Stimulated activated CD4-positive, alpha-beta T cell treated with anti-CD3 and anti-CD28 coated beads, Interleukin-12 subunit alpha, Interleukin-12 subunit beta, amount 100 ng/mL, for 4 hours (primary cell): ENCODE data around the gene MEGF10.
A peak's percentile ranks its signal among the peaks of the same experiment; 100 is the strongest.
"Not testable (repeated sequence)": the region's sequence is repeated elsewhere in the genome, so short reads cannot be mapped to it uniquely, and the experiment has no call there.

ENCODE experiments used
- DNase-seq: peaks from one replicate; pipeline ENCODE4 v3.0.0-alpha.2; 2020

MEGF10 gene

DNA sequence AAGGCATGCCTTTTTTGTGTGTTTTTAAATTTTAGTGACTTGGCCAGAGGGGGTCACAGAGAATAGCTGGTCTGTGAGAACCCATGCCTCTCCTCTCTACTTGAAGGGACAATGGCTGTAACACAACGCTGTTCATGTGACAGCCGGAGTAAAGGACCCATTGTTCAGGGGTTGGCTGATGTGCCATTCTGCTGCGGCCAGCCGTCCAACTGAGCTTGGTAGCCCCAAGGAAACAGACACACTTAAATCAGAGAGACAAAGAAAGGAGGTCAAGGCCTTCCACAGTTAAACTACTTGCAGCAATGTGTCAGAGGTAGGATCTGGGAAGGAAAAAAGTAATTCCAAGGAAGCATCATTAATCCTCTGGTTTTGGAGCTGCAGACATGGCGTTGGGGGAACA lies 8.1 kb downstream of the MEGF10 start:
- no peak for DNase-seq

DNA sequence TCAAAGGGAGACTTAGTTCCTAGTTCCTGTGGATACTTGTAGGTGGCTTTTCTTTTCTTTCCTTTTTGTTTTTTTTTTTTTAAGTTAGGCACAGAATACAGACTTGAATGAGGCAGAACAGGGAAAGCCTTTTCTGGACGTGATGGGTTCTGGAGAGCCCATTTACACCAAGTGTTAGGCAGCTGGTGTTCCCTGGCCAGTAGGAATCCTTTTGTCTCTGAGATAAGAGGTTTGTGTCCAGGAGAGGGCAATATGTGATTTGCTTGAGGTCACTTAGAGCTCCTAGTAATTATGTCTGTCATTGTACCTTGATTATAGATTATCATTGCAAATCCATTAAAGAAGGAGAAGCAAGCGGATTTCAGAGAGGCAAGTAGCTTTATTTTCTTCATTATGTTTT lies 9.1 kb downstream of the MEGF10 start:
- DNase-seq, result no peak

DNA sequence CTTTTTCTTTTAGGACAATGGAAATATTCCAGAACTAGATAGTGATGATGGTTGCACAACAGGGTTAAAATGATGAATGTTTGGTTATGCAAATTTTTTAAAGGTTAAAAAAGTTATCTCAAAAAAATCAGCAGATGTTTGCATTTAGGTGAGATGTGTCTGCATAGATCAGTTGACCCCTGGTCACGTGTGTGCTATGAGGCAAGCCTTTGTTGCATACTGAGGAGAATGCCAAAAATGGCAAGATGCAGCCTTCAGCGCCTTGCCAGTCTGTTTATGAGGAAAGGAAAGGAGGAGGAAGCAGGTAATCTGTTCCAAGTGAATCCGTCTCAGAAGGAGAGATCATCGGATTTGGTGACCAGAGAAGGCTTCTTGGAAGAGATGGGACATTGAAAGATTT lies 11.9 kb downstream of the MEGF10 start:
- no peak for DNase-seq

DNA sequence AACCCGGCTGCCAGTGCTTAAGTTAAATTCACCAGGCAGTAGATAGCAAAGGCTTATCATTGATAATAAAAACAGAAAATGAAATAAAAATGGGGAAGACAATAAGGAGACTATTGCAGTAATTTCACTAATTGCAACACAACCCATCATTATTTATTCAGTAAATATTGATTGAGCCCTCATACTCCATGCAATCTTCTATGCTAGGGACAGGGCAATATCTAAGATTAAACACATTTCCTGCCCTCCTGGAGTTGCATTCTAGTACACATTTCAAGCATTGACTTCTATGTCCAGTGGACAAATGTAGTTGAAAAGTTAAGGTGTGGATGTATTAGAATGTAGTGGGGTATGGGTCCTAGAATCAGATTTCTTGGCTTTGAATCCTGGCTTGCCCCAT lies 12.8 kb downstream of the MEGF10 start:
- DNase-seq, result no peak

DNA sequence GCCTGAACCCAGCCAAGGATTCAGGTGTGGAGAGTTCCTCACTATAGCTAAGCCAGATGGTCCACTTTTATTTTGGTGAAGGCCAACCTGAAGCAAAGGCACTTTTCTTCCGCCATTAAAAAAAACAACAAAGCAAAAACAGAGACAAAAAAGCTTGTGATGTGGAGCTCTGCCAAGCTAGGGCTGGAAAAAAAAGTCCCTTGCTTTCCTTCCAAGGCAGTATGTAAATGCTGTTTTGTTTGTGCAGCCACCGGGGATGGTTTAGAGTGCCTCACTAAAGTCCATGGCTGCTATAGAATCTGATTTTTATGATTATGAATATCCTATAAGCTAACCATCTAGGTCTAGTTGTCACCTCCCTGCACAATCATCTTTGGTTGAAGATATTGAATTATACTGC lies 14.9 kb downstream of the MEGF10 start:
- no peak for DNase-seq

DNA sequence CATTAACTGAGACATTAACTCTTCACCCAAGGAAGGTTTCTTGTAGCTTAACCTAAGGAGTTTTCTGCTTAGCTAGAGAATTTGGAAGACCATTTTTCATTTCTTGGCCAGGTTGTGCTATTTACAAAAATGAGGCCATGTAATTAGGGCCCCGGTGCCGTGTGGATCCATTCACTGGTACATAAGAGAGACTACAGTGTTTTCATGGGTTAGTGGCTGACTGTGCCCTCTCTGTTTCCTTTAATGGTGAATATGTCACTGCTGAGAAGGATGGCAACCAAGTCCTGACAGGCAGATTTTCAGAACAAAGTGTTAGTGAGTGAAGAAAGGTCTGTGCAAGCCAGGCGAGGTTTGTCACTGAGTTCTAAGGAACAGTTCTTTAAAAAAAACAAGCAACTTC lies 15.4 kb downstream of the MEGF10 start:
- no peak for DNase-seq

DNA sequence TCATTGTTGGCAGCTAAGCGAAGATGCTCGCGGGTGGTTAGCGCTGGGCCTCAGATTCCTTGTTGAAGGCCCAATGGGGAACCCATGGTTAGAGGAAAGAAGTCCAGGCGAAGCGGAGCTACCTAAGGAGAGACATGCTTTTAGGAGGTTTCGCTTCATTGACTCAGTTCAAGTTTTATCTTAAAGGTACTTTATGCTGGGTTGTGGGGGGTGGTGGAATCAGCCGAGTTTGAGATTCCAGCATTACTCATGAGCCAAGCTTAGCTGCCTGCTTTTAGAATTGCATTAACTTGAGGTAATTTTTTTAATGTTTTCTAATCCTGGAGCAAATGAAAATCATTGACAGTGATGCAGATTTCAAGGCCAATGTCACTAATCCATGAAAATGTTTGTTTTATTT lies 16.1 kb downstream of the MEGF10 start:
- DNase-seq, result no peak

DNA sequence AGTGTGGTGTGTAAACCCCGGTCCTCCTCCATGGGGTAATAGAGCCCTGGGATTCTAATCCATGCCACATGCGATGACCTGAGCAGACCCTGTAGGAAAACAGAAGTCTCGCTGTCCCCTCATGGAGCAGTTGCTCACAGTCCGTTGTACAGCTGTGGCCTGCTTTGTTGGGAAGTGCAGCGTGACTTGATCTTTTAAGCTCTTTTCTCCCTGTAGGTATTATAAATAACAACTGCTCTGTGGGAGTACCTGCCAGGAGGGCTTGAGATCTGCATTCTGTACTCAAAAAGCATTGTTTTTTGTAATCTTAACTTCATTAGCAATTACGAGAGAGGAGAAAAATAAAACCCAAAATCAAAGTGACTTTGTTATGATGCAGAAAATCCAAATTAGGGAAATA lies 17.3 kb downstream of the MEGF10 start:
- no peak for DNase-seq

DNA sequence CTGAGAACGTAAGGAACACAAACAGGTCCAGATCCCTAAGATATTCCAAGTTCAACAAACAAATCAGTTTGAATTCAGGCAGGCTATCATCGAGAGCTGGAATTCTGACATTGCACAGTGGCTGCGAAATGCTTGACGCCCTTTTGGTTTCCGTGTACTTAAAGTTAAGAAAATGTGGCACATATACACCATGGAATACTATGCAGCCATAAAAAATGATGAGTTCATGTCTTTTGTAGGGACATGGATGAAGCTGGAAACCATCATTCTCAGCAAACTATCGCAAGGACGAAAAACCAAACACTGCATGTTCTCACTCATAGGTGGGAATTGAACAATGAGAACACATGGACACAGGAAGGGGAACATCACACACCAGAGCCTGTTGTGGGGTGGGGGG lies 17.7 kb downstream of the MEGF10 start:
- DNase-seq, result not testable (repeated sequence)

DNA sequence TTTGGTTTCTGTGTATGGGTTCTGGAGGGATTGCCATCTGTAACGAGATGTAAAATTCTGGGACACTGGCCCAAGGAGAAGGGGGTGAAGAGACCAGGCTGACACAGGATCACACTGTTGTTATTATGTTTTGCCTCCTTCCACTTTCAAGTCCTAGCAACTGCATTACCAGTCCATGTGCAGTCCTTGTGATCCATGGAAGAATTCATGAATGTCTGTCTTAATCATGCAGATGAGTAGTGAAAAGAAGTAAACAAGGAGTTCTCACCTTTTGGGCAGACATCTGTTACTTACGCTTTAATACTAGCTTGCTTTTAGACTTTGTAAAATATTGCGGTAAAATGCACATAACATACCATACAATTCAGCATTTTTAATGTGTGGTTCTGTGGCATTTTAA lies 18.3 kb downstream of the MEGF10 start:
- DNase-seq, result no peak

DNA sequence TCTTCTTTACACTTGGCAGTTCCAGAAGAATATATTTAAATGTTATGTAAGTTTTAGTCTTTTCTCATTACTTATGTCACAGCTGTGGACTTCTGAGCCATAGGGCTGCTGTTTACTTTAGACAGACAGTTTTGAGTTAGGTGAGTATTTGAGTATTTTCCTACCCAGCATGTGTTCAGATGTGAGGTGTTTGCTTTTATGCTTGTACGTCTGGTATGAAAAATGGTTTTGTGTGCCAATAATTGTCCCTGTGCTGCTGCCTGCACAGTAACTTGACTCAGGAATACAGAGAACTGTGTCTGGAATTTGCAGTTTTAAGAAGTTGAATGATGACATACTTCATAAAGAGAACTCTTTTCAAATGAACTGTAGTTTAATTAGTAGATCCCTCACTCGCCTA lies 20.8 kb downstream of the MEGF10 start:
- DNase-seq, result no peak

DNA sequence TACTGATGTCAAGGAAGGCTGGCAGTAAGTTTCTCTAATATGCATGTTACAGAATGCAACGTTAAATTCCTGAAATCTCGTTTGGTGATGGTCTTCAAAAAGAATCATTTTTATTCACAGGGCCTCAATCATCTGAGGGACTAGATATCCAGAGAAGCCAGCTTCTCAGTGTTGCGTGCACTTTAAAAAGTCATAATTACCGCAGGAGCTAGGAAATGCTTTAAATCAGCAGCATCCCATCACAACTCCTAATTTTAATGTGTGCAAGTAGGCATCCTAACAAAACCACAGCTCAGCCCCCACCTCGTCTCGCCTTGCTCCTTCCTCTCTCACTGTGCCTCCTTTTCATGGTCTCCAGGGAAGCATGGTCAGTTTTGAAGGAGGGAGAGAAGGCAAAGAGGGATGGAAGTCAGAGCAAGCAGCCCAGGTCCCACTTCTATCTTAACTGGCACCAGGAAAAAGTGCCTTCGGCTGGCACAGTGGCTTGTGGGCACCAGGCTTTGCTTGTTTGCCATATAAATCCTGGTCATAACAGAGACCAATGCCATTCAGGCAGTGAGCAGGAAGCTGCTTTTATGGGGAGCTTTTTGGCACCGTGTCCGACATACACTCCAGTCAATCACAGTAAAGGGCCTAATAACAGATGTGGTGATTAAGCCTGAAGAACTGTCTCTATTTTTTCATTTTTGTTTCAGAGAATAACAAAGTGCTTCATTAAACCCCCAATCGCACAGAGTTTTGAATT lies 21.4 kb downstream of the MEGF10 start:
- no peak for DNase-seq

DNA sequence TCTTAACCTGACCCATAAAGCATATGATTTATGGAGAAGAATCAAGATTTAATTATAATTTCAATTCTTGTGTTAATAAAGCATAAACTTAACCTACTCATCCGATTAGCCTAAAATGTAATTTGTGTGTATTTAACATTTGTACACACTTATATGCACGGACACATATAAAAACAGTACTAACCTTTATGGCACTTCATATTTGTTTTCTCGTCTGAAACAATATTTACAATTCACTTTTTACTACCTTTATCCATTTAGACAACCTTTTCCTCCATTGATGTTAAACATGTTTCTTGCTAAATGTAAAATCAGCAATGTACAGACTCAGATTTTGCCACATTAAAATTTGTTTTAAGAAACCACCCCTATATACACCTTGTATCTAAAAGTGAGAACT lies 22.8 kb downstream of the MEGF10 start:
- no peak for DNase-seq

DNA sequence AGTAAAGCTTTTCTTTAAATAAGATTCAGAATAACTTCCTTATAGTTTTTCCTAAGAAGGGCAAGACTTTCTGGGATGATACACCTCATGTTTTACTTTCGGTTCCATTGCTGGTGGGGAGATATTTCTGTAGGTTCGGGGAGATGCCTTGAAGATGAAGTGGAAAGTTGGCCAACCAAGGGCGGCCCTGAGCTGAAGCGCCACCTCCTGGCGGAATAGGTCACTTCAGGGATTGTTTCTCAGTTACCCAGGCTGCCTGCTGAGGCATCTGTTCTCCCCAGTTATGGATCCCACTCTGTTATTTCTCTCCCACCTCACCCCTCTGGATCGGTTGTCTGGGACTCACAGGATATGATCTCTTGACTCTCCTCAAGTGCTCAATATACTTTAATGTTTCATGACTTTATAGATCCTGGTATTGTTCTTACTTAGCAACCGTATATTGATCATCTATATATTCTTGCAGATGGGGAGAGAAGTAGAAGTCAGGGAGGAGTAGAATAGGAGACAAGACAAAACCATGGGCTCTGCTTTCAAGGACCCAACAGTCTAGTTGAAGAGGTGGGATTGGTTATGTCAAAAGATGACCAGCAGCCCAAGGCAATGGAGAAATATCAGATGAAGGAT lies 23.4 kb downstream of the MEGF10 start:
- peak; percentile 69 for DNase-seq

DNA sequence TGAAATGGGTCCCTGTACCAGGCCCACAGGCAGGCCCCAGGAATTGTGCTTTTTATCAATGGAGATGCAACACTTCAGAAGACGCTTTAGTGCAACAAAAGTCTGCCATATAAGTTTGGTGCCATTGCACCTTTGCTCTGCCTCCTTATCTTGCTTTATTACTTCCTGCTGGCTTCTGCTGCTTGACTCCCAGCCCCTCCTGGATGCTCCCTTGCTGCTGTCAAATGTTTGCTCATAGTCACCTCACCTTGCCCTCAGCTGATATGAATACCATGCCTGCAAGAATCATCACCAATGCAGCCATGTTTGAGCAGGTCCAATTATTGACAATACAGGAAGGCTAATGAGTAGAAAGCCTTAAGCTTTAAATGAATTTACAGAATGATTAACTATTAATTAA lies 25.4 kb downstream of the MEGF10 start:
- DNase-seq, result no peak

DNA sequence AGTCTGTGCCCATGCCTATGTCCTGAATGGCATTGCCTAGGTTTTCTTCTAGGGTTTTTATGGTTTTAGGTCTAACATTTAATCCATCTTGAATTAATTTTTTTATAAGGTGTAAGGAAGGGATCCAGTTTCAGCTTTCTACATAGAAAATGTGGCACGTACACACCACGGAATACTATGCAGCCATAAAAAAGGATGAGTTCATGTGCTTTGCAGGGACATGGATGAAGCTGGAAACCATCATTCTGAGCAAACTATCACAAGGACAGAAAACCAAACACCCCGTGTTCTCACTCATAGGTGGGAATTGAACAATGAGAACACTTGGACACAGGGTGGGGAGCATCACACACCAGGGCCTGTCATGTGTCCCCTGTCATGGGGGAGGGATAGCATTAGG lies 26.8 kb downstream of the MEGF10 start:
- not testable (repeated sequence) for DNase-seq

DNA sequence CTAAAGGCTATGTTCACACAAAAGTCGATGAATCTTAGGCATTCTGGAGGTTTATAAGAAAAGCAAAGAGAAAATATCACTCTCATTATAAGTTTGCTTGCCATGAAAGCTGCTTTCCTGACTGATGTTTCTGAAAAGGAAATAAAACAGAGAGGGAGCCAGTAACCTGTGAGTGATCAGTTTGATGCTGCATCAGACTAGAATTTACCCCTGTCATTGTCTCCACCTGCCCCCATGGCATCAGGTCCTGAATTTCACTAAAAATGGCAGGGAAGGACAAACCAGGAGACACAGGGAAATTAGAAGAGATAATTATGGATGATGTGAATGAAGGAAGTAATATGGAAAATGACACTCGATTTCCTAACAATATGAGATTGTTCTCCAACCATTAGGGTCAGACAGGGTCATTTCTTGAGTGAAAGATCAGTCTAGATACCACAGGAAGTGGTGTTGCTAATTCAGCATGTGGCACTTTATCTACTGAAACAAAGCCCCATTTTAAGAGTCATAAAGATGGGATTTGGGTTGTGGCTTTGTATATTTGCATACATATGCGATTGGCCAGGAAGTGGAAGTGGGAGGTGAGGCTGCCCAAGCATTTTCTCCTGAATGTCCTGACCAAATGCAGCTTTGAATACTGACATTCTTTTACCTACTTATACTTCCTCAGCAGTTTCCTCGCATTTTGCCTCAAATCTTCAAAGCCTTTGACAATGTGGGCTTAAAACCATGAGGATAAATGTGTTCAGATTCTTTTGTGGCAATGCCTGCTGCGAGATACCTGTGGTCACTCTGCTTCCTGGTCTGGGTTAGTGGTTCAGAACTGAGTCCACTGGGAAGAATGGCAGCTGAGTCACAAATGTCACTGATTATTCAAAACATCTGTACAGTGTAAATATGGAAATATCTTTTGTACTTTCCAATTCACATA lies 29.7 kb downstream of the MEGF10 start:
- DNase-seq, result no peak

DNA sequence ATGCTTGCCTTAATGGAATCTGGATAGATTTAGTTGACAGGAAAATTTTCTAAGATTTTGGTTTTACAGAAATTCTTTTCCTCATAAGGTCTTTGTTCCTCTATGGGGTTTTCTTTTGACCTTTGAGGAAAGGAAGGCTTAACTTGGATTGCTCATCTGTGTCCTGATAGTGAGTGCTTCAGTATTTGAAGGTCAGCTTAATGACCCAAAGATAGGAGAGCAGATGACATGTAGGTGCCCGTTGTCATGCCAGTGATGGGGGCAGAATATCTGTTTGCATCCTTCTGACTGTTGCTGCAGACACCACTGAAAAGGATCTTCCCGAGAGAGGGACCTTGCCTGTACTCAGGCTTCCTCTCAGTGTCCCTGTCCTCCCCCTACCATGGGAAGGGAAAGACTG lies 30.9 kb downstream of the MEGF10 start:
- DNase-seq, result no peak

DNA sequence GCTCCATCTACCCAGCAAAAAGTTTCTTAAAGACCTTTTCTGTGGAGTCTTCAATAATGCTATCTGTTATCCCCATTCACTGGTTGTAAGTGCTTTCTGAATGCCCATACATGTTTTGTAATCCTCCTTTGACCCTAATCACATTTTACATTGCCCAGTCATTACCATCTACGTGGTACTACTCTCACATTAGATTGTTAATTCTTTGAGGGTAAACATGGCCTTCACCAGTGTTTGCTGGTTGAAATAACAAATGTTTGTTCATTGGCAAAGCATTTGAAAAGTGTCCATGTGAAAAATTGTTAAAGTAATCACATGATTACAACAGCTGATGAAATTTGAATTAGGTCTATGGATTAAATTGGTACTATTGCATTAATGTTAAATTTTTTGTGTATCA lies 31.8 kb downstream of the MEGF10 start:
- no peak for DNase-seq

DNA sequence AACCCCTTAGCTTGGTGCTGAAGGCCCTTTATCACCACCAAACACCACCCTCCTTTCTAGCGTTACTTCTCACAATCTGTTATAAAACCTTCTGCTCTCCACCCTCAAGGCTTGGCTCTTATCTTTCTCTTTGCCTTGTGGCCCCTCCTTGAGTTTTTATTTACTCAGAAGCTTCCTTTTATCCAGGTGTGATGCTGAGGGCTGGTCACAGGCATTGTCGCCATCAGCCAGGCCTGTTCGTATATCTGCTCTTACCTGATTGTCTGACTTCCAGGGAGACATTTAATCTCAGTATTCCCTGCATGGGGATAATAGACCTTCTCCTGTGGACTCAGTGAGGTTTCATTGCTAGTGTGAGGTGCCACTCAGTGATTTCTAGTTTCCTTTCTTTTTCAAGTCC lies 34.2 kb downstream of the MEGF10 start:
- DNase-seq, result no peak

DNA sequence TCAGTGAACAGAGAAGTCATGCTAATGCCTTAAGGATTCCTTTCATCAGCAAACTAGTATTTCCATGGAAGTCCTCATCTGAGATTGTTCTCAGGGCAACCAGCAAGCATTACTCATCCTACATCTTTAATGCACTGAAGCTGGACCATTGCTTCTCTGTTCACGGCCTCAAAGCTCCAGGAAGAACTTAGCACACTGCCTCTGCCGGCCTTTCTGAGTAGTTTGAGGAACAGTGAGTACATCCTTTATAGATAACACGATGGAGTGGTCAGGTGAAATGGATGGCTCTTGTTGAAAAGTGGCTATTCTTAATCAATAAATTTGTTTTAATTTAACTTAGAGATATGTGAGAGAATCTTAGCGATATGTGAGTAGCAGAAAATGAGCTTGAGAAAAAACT lies 35.8 kb downstream of the MEGF10 start:
- DNase-seq, result no peak

DNA sequence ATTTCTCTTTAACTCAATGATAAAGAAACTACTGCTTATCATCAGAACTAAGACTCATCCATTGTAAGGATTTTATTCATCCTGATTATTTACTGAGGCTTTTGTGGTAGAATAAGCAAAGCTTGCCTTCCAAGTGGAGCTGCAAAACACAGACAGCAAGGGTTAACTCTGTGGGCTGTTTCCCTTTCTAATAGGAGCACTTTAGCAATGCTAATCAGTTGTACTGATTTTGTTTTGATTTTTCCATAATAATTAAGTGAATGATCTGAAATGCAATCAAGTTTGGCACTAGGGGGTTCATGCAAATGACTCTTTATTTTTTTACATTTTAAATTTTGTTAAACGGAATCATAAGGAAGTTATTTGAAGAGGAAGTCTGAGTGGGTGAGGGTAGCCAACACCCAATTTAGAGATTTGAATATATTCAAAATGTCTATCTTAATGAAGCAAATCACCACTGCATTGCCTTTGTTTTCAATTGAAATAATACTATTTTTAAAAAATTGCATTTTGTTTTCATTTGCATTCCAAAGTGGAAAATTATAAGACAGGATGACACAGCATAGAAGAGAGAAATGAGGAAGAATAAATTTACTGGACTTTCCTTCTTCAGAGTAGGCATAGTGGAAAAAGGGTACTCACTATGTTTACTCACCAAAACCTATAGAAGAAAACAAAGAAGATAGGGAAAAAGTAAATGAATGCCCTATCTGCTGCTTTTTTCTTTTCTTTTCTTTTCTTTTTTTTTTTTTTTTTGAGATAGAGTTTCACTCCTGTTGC lies 36.6 kb downstream of the MEGF10 start:
- DNase-seq, result no peak

DNA sequence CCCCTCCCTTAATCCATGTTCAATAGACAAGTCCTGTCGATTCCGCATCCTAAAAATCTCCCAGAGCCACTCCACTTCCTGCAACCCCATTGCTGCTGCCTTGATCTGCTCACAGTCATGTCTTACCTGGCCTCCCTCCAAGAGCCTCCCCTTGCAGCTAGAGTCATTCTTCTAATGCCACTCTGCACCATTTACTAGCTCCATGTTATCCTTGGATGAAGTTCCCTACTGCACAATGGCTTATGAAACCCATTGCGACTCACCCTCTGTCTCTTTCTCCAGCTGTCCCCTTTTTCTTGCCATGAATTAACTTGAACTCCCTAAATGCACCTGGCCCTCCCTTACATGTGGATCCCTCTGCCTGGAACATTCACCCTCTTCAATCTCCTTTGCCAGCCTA lies 39.5 kb downstream of the MEGF10 start:
- DNase-seq, result no peak
